Measurements from ENCODE around the gene PRKAR1B. TPM values are rescaled to one million over a fixed set of nuclear protein-coding genes. Genes with fewer than 3 reads are reported as not detected.

PRKAR1B gene
- total and polyA plus RNA-seq, 8 donors, result 4.5 to 45.8 (median 11.1) TPM

DNA sequence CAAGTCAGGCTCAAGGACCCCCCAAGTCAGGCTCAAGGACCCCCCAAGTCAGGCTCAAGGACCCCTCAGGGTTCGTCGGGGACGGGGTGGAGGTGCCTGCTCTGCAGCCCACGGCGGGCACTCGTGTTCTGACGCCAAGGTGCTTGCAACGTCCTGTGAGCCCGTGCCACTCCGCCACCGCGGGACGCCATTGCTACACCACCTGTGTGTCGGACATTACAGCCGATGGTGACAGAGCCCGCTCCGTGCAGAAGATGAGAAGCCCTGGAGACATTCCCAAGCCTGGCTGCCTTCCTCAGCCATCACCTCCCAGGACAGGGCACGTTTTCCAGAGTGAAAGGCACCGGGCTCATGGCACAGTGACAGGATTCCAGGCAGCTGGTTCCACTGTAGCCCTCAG, 98.3 kb downstream of the PRKAR1B start:
- no peaks in the 10 kb centered on the region for H3K36me3 ChIP-seq
- H3K27ac ChIP-seq, result no peak overlapping the region
- no peak for DNase-seq
- WGBS, 5 donors, result 91 to 96% (median 95%) methylated on average over 10 to 19 of the region's 19 CpGs
- peaks cover 0 to 7% (median 5%) of the 10 kb centered on the region in 4 donors for H3K9me3 ChIP-seq
- no peak overlapping the region for H3K4me3 ChIP-seq
- peaks cover 0 to 2% (median 0%) of the 10 kb centered on the region in 4 donors for H3K4me1 ChIP-seq
- H3K27me3 ChIP-seq, result no peaks in the 10 kb centered on the region
- TF ChIP-seq POLR2A (IDR thresholded peaks at IDR 0.05) (no peak), POLR2AphosphoS5 (IDR thresholded peaks at IDR 0.05) (no peak), EP300 (IDR thresholded peaks at IDR 0.05) (no peak)
- TF ChIP-seq, protein P1, sequence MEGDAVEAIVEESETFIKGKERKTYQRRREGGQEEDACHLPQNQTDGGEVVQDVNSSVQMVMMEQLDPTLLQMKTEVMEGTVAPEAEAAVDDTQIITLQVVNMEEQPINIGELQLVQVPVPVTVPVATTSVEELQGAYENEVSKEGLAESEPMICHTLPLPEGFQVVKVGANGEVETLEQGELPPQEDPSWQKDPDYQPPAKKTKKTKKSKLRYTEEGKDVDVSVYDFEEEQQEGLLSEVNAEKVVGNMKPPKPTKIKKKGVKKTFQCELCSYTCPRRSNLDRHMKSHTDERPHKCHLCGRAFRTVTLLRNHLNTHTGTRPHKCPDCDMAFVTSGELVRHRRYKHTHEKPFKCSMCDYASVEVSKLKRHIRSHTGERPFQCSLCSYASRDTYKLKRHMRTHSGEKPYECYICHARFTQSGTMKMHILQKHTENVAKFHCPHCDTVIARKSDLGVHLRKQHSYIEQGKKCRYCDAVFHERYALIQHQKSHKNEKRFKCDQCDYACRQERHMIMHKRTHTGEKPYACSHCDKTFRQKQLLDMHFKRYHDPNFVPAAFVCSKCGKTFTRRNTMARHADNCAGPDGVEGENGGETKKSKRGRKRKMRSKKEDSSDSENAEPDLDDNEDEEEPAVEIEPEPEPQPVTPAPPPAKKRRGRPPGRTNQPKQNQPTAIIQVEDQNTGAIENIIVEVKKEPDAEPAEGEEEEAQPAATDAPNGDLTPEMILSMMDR (IDR thresholded peaks at IDR 0.05), result no peak
- intact Hi-C loops (cut with DNase I; ENCODE audit: low total_unique reads), result no loop called here

DNA sequence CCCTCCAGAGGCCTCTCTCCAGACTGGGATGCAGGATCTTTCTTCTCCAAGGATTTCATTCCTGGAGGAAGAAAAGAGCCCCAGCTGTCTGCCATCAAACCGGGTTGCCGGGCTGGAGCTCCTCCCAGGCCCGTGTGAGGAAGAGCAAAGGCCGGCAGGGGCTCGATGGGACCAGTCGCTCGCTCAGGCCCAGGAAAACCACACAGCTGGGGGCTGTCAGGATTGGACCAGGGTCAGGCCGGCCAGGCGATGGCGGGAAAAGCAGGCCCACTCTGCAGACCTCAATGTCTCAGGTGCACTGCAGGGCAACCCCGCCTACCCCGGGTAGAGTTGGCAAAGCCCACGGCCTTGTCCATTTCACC, 98.7 kb downstream of the PRKAR1B start:
- no peak for DNase-seq
- TF ChIP-seq POLR2AphosphoS5 (IDR thresholded peaks at IDR 0.05) (no peak), POLR2A (IDR thresholded peaks at IDR 0.05) (no peak), EP300 (IDR thresholded peaks at IDR 0.05) (no peak)
- TF ChIP-seq, protein P1 (IDR thresholded peaks at IDR 0.05), result no peak
- intact Hi-C loops (cut with DNase I; ENCODE audit: low total_unique reads), result no loop called here
- Histone ChIP-seq H3K36me3 (no peaks in the 10 kb centered on the region), H3K27me3 (no peaks in the 10 kb centered on the region), H3K4me3 (no peak overlapping the region), H3K27ac (no peak overlapping the region), H3K9me3 (peaks cover 0 to 7% (median 5%) of the 10 kb centered on the region in 4 donors), H3K4me1 (peaks cover 0 to 2% (median 0%) of the 10 kb centered on the region in 4 donors)
- WGBS, 5 donors, result 63 to 83% (median 72%) methylated on average over 13 of the region's 13 CpGs

DNA sequence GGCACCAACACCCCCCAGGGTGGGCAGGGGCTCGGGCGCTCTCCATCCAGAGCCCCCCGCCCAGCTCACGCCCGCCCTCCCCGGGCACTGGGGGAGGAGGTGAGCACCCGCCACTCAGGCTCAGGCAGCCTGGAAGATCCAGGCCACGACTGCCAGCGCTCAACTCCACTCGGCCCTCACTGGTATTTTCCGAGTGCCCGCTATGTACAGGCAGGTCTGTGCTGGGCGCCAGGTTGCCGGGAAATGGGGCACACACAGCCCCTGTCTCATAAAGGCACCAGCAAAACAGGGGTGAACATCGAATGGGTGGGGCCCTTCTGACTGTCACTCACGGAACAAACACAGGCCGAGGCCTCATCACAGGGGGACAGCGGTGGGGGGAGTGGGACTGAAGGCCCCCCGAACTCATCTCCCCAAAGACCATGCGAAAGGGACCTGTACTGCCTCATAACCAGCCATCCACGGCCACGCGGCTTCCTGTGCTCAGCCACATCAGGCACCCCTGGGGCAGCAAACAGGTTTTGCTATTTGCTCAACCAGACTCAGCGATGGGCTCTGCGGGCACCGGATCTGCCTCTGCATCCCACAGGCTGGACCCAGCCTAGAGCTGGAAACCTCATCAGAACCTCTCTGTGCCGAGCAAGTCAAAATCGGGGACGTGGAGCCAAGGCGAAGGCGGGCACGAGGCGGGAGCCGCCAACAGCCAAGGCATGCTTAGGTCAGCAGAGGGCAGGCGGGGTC, 99.2 kb downstream of the PRKAR1B start:
- H3K9me3 ChIP-seq, result peaks cover 0 to 7% (median 5%) of the 10 kb centered on the region in 4 donors
- DNase-seq, result no peak

DNA sequence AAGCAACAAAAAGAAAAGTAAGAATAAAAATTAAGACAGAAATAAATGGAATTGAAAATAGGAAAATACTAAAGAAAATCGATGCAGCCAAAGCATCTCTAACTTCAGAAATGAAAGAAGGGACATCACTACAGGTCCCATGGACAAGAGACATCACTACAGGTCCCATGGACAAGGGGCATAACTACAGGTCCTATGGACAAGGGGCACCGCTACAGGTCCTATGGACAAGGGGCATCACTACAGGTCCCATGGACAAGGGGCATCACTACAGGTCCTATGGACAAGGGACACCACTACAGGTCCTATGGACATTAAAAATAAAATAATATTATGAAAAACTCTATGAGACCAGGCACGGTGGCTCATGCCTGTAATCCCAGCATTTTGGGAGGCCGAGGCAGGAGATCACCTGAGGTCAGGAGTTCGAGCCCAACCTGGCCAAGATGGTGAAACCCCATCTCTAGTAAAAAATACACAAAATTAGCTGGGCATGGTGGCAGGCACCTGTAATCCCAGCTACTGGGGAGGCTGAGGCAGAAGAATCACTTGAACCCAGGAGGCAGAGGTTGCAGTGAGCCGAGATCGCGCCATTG, 101.6 kb downstream of the PRKAR1B start:
- TF ChIP-seq EP300 (IDR thresholded peaks at IDR 0.05) (no peak), POLR2AphosphoS5 (IDR thresholded peaks at IDR 0.05) (no peak), POLR2A (IDR thresholded peaks at IDR 0.05) (no peak)
- TF ChIP-seq, protein P1 (IDR thresholded peaks at IDR 0.05), result no peak
- intact Hi-C loops (cut with DNase I; ENCODE audit: low total_unique reads), result no loop called here
- WGBS, 5 donors, result 93 to 100% (median 97%) methylated on average over 8 of the region's 8 CpGs
- no peak overlapping the region for H3K4me3 ChIP-seq
- peaks cover 4 to 21% (median 15%) of the 10 kb centered on the region in 4 donors for H3K9me3 ChIP-seq
- peaks cover 0 to 16% (median 4%) of the 10 kb centered on the region in 4 donors for H3K4me1 ChIP-seq
- no peak overlapping the region for H3K27ac ChIP-seq
- H3K36me3 ChIP-seq, result no peaks in the 10 kb centered on the region
- no peaks in the 10 kb centered on the region for H3K27me3 ChIP-seq
- no peak for DNase-seq

More for the DNA sequence above, 99.2 kb downstream of the PRKAR1B start:
- H3K4me1 ChIP-seq, result peaks cover 0 to 2% (median under 1%) of the 10 kb centered on the region in 4 donors
- TF ChIP-seq POLR2A (IDR thresholded peaks at IDR 0.05) (no peak), POLR2AphosphoS5 (IDR thresholded peaks at IDR 0.05) (no peak), EP300 (IDR thresholded peaks at IDR 0.05) (no peak)
- TF ChIP-seq, protein P1 (IDR thresholded peaks at IDR 0.05), result no peak
- WGBS, 5 donors, result 77 to 93% (median 90%) methylated on average over 2 to 35 of the region's 35 CpGs
- H3K27ac ChIP-seq, result no peak overlapping the region
- intact Hi-C loops (cut with DNase I; ENCODE audit: low total_unique reads), result no loop called here
- no peak overlapping the region for H3K4me3 ChIP-seq
- no peaks in the 10 kb centered on the region for H3K27me3 ChIP-seq
- H3K36me3 ChIP-seq, result no peaks in the 10 kb centered on the region

All from stomach (tissue), 9 donors.